ENCODE data around the gene NRXN3. TPM values are rescaled to one million over a fixed set of nuclear protein-coding genes. Genes with fewer than 3 reads are reported as not detected.

The NRXN3 gene
- total RNA-seq, 1 donor from 2014 or later: 11.4 TPM

GRCh38 chr14:79783041-79783440 is 1612.9 kb downstream of the NRXN3 start:
- no peak for TF ChIP-seq CTCF (IDR thresholded peaks at IDR 0.05; ENCODE audit: unreplicated experiment)
- Mint-ChIP-seq H3K4me1 (peaks cover 27% of the 10 kb centered on the region), H3K27me3 (ENCODE audit: low read depth) (peaks cover 12% of the 10 kb centered on the region), H3K4me3 (no peak overlapping the region), H3K9me3 (peaks cover 12% of the 10 kb centered on the region), H3K36me3 (peaks cover 9% of the 10 kb centered on the region), H3K27ac (no peak overlapping the region)
- no peak for DNase-seq (ENCODE audit: low spot score in 2 of 2, unreplicated experiment in 2 of 2)

- TF ChIP-seq CTCF (IDR thresholded peaks at IDR 0.05; ENCODE audit: unreplicated experiment): no peak
- Mint-ChIP-seq H3K9me3 (peaks cover 30% of the 10 kb centered on the region), H3K27ac (no peak overlapping the region), H3K4me1 (peaks cover 22% of the 10 kb centered on the region), H3K36me3 (peaks cover 14% of the 10 kb centered on the region), H3K4me3 (no peak overlapping the region), H3K27me3 (ENCODE audit: low read depth) (peaks cover 24% of the 10 kb centered on the region)
- DNase-seq (ENCODE audit: low spot score in 2 of 2, unreplicated experiment in 2 of 2): no peak
Measured at GRCh38 chr14:79786522-79786921, 1616.3 kb downstream of the NRXN3 start.

GRCh38 chr14:79788346-79788745 is 1618.2 kb downstream of the NRXN3 start:
- no peak overlapping the region for H3K27ac Mint-ChIP-seq
- H3K36me3 Mint-ChIP-seq: peaks cover 14% of the 10 kb centered on the region
- TF ChIP-seq CTCF (IDR thresholded peaks at IDR 0.05; ENCODE audit: unreplicated experiment): no peak
- H3K4me3 Mint-ChIP-seq: no peak overlapping the region
- H3K27me3 Mint-ChIP-seq (ENCODE audit: low read depth): peaks cover 28% of the 10 kb centered on the region
- peaks cover 30% of the 10 kb centered on the region for H3K9me3 Mint-ChIP-seq
- DNase-seq (ENCODE audit: low spot score in 2 of 2, unreplicated experiment in 2 of 2): no peak
- peaks cover 8% of the 10 kb centered on the region for H3K4me1 Mint-ChIP-seq

- Mint-ChIP-seq H3K4me1 (peaks cover 22% of the 10 kb centered on the region), H3K9me3 (peaks cover 22% of the 10 kb centered on the region), H3K36me3 (peaks cover 7% of the 10 kb centered on the region), H3K4me3 (no peak overlapping the region), H3K27me3 (ENCODE audit: low read depth) (peaks cover 31% of the 10 kb centered on the region), H3K27ac (no peak overlapping the region)
- TF ChIP-seq CTCF (IDR thresholded peaks at IDR 0.05; ENCODE audit: unreplicated experiment): no peak
- no peak for DNase-seq (ENCODE audit: low spot score in 2 of 2, unreplicated experiment in 2 of 2)
Measured at GRCh38 chr14:79791055-79791732, 1621.0 kb downstream of the NRXN3 start.

- TF ChIP-seq CTCF (IDR thresholded peaks at IDR 0.05; ENCODE audit: unreplicated experiment): no peak
- Mint-ChIP-seq H3K4me1 (peaks cover 36% of the 10 kb centered on the region), H3K9me3 (no peaks in the 10 kb centered on the region), H3K27ac (no peak overlapping the region), H3K4me3 (no peak overlapping the region), H3K36me3 (no peaks in the 10 kb centered on the region), H3K27me3 (ENCODE audit: low read depth) (peaks cover 10% of the 10 kb centered on the region)
- DNase-seq (ENCODE audit: low spot score in 2 of 2, unreplicated experiment in 2 of 2): no peak
Measured at GRCh38 chr14:79802093-79802492, 1631.9 kb downstream of the NRXN3 start.

Data from mesothelial cell of epicardium (in vitro differentiated cells).